Spleen (tissue), 7 donors: Measurements from ENCODE around the gene IGF1R.

Experiments used
- POLR2A ChIP-seq, 3 donors: fragments of 450-650 bp; IDR thresholded peaks; one replicate each; pipeline ENCODE4 v1.5.1; 2017; ENCODE audit warnings: antibody characterized with exemption in 3 of 3, mild to moderate bottlenecking in 1 of 3
- TF ChIP-seq, protein P1 (sequence below), 11 experiments: fragments of 200-600 bp in 7 of 11; fragments of 450-650 bp in 4 of 11; sonication (generic) in 4 of 11; IDR thresholded peaks in 8 of 11; conservative IDR thresholded peaks in 3 of 11; 1 replicate in 7 of 11; 2 replicates in 4 of 11; pipeline versions ENCODE4 v1.4.0 to v1.8.0; 2016 to 2021; ENCODE audit warnings: antibody characterized with exemption in 11 of 11, inconsistent platforms in 4 of 11, mild to moderate bottlenecking in 1 of 11
- donor health status: DM: no; HTN: no; CAD: no; lungs with moderate emphysema.
- donor health status: DM: no; HTN: no; CAD: no.
- donor health status: DM: no; HTN: no; CAD: no.

DNA sequence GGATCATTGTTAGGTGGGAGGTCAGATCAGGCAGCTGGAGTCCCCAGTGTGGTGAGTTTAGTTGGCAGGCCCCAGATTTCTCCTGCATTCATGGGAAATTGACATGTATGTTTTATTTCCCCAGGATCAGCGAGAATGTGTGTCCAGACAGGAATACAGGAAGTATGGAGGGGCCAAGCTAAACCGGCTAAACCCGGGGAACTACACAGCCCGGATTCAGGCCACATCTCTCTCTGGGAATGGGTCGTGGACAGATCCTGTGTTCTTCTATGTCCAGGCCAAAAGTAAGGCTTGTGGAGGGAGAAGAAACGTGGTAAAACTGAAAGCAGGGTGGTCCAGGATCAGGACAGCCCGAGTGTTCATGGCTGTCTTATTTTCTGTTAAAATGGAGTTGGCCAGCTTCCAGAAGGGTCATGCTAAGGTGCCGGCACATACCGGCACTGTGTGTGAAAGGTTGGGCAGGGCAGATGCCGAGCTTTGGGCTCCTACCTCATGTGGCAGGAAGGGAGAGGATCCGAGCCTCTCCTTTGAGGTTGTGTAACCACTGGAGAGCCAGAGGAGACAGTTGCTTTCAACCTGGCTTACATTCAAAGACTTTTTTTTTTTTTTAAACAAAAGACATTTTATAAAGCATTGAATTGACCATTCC, 276.2 kb downstream of the IGF1R start:
- TF ChIP-seq, protein P1, sequence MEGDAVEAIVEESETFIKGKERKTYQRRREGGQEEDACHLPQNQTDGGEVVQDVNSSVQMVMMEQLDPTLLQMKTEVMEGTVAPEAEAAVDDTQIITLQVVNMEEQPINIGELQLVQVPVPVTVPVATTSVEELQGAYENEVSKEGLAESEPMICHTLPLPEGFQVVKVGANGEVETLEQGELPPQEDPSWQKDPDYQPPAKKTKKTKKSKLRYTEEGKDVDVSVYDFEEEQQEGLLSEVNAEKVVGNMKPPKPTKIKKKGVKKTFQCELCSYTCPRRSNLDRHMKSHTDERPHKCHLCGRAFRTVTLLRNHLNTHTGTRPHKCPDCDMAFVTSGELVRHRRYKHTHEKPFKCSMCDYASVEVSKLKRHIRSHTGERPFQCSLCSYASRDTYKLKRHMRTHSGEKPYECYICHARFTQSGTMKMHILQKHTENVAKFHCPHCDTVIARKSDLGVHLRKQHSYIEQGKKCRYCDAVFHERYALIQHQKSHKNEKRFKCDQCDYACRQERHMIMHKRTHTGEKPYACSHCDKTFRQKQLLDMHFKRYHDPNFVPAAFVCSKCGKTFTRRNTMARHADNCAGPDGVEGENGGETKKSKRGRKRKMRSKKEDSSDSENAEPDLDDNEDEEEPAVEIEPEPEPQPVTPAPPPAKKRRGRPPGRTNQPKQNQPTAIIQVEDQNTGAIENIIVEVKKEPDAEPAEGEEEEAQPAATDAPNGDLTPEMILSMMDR (IDR thresholded peaks at IDR 0.05 in 8 of 11, conservative IDR thresholded peaks at IDR 0.05 in 3 of 11): no peak
- no peak for TF ChIP-seq POLR2A (IDR thresholded peaks at IDR 0.05)
